Mesangial cell (primary cell): Measurements from ENCODE around the gene CA12. TPM values are rescaled to one million over a fixed set of nuclear protein-coding genes. Genes with fewer than 3 reads are reported as not detected.

ENCODE experiments used
- total RNA-seq: library from RNA; depleted of rRNA; stranded (reverse); fragments of >200 nt; gene quantifications from 2 replicates; pipeline ENCODE4 v1.2.3, GENCODE V29; 2015

Gene CA12
- 7.2 and 12.4 TPM in 2 replicates for total RNA-seq

DNA sequence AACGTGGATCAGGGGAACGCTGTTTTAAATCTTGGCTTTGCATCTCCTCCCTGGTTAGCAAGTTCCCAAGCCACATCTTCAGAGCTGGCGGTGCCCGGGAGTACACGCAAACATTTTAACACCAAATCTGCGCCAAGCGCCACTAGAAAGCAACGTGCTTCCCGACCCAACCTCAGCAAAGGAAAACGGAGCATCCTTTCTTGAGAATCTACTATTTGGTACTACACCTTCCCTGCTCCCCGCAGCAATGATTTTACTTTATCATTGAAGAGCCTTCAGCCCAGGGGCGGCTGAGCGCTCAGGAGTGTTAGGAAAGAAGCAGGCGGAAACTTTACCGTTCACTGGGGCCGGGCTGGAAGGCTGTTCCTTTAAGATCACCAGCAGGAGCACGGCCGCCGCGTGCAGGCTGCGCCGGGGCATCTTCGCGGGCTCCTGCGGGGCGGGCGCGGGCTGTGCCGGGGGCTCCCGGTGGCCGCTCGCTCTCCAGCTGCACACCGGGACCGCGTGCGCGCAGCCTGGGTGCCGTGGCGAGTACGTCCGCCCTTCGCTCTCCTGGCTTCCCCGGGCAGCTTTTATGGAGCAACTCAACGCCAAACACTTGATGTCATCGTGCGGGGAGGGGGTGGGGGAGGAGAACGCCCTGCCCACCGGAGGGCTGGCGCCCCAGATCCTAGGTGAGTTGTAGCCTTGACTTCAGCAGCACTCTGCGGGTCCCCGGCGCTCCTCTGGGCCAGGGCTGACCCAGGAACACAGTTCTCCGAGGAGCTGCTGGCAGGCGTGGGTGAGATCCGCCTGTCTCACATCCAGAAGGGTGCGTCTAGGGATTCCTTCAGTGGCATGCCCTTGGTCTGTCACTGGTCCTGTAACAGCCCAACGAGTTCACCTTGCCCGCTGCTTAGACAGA lies at the start of gene CA12:
Gene CA12, minus strand, starts transcription at position 546 of the 904 bp plus-strand sequence. Its CDS starts 126 bp downstream, at position 420.

DNA sequence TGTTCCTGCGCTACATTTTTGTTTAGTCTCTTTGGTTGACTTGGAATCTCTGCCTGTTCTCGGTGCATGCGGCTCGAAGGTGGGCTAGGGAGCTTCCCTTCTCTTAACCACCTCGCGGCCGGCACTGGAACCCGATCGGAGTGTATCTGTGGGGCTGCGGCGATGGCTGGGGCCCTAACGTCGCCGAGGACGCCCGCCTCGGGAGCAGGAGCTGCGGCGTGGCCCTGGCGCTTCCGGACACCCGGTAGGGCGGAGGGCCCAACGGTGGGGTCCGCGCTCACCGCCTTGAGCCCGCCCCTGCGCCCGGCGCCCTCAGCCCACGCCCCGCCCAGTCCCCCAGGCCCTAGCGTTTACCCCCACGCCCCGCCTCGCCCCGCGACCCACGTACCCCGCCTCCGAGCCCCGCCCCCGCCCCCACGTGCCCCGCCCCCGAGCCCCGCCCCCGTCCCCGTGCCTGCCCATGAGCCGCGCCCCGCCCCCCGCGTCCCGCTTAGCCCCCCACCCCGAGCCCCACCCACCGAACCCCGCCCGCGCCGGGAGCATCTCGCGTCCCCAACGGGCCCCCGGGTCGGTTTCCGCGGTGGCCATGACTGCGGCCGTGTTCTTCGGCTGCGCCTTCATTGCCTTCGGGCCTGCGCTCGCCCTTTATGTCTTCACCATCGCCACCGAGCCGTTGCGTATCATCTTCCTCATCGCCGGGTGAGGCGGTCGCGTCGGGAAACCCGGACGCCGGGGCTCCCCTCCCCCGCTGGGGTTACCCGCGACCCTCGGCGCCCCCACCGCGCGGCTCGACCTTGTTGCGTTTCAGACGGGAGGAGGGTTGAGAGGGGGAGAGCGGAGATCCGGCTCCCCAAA lies 104.4 kb downstream of the CA12 start, which contains the start of gene APH1B:
Gene APH1B, plus strand, starts transcription at position 568 of the 855 bp plus-strand sequence. Its CDS starts 19 bp downstream, at position 587.

Other genes with a start within 250 kb of the CA12 start
- 119 and 120 TPM in 2 replicates for gene RPS27L, start 224.4 kb downstream of the CA12 start, total RNA-seq
- 14.6 and 22.0 TPM in 2 replicates for gene RAB8B, start 192.2 kb downstream of the CA12 start, total RNA-seq
- gene APH1B, start 104.2 kb downstream of the CA12 start, total RNA-seq: 6.2 and 10.6 TPM in 2 replicates
- 30.0 and 39.9 TPM in 2 replicates for gene USP3, start 122.7 kb upstream of the CA12 start, total RNA-seq
- gene FBXL22, start 215.5 kb upstream of the CA12 start, total RNA-seq: 0.33 and 0.63 TPM in 2 replicates